Measurements from ENCODE around the gene ZDHHC13. TPM values are rescaled to one million over a fixed set of nuclear protein-coding genes. Genes with fewer than 3 reads are reported as not detected.
A peak's percentile ranks its signal among the peaks of the same experiment; 100 is the strongest.

The ZDHHC13 gene
- polyA plus RNA-seq, 4 donors, result 5.7 to 21.7 (median 14.5) TPM

DNA sequence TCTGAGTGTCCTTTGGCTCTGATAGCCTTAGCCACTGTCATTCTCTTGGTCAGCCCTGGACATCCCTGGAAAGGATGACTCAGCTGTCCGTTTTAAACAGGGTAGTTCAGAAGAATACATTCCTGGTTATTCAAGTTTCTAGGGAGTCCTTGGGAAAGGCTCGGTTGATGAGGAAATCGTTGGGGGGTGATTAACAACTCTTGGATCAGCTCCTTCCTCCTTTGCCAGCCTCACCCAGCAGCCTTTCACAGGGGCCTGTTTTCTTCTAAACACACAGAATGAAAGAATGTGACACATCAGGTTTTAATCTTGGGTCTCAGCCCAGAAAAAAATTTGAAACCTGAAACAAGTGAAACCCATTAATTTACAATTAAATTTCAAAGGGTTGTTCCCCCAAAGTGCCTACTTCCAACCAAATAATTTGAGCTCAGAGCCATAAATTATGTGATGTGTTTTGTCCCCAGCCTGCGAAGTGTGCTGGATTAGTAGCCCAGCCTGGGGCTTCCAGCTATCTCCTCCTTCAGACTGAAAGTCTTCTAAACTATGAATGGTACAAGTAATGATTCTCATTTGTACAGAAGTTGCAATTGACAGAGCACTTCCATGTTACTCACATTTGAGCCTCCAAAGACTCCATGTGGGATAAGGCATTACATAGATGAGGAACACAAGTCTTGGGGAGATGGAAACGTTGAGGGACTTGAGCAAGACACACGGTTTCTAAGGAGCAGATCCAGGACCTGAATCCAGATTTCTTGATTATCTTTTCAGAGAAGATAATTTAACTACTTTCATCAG lies 37.1 kb upstream of the ZDHHC13 start:
- Histone ChIP-seq H3K27me3 (ENCODE audit: control insufficient read depth in 3 of 3, insufficient read depth in 3 of 3, low read length in 3 of 3) (no peaks in the 10 kb centered on the region), H3K36me3 (ENCODE audit: control insufficient read depth in 3 of 3, insufficient read depth in 2 of 3, low read depth in 1 of 3, low read length in 3 of 3) (no peaks in the 10 kb centered on the region), H3K4me3 (ENCODE audit: low read depth in 1 of 3, low read length in 3 of 3) (no peak overlapping the region), H3K9me3 (ENCODE audit: control insufficient read depth in 2 of 2, insufficient read depth in 1 of 2, low read depth in 1 of 2, low read length in 1 of 2) (no peaks in the 10 kb centered on the region), H3K4me1 (ENCODE audit: control insufficient read depth in 3 of 3, insufficient read depth in 2 of 3, low read depth in 1 of 3, low read length in 2 of 3) (no peaks in the 10 kb centered on the region), H3K27ac (ENCODE audit: low read depth in 1 of 3, low read length in 2 of 3) (no peak overlapping the region)
- 43 to 44% (median 44%) methylated on average over 6 of the region's 6 CpGs for WGBS, 3 donors
- FAIRE-seq, result no peak
- no peak for DNase-seq

DNA sequence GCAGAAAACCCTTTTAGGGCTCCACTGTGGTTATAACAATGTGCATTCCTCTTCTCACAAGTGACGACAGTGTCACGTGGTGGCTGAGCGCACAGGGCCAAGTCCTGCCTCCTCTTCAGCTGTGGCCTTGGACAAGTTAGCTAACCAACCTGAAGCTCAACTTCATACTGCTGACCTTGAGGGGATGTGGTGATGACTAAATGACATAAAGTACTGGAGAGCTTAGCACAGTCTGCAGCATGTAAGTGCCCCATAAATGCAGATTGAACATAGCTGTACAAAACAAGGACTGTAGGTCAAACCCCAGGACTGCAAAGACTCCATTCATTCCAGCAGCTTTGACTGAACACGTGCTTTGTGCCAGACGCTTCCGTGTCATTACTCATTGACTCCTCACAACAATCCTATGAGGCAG lies 36.4 kb upstream of the ZDHHC13 start:
- Histone ChIP-seq H3K4me1 (ENCODE audit: control insufficient read depth in 3 of 3, insufficient read depth in 2 of 3, low read depth in 1 of 3, low read length in 2 of 3) (no peaks in the 10 kb centered on the region), H3K27me3 (ENCODE audit: control insufficient read depth in 3 of 3, insufficient read depth in 3 of 3, low read length in 3 of 3) (no peaks in the 10 kb centered on the region), H3K36me3 (ENCODE audit: control insufficient read depth in 3 of 3, insufficient read depth in 2 of 3, low read depth in 1 of 3, low read length in 3 of 3) (no peaks in the 10 kb centered on the region), H3K9me3 (ENCODE audit: control insufficient read depth in 2 of 2, insufficient read depth in 1 of 2, low read depth in 1 of 2, low read length in 1 of 2) (no peaks in the 10 kb centered on the region), H3K4me3 (ENCODE audit: low read depth in 1 of 3, low read length in 3 of 3) (no peak overlapping the region), H3K27ac (ENCODE audit: low read depth in 1 of 3, low read length in 2 of 3) (no peak overlapping the region)
- FAIRE-seq (no peak), DNase-seq (peak in 1 of 2 donors; percentile 52)
- 66 to 83% (median 78%) methylated on average over 6 of the region's 6 CpGs for WGBS, 3 donors

DNA sequence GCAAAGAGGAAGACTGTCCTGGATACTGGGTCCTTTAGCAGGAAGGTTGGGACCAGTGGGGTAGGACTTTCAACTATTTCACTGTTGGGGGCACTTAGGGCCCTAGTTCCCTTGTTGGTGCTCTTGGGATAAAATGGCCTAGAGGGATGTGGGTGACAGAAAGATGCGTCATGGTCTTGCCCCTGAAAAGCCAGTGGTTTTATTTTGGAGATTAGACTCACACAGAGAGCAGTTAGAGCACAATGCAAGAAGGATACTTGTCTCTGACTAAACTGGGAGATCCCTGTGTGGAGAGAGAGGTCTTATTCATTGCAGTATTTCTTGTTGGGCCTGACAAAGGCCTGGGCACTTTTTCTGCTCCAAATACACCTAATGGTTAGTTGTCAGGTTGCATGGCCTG lies 33.8 kb upstream of the ZDHHC13 start:
- H3K4me1 ChIP-seq (ENCODE audit: control insufficient read depth in 3 of 3, insufficient read depth in 2 of 3, low read depth in 1 of 3, low read length in 2 of 3), result no peaks in the 10 kb centered on the region
- H3K27ac ChIP-seq (ENCODE audit: low read depth in 1 of 3, low read length in 2 of 3), result no peak overlapping the region
- no peaks in the 10 kb centered on the region for H3K27me3 ChIP-seq (ENCODE audit: control insufficient read depth in 3 of 3, insufficient read depth in 3 of 3, low read length in 3 of 3)
- H3K36me3 ChIP-seq (ENCODE audit: control insufficient read depth in 3 of 3, insufficient read depth in 2 of 3, low read depth in 1 of 3, low read length in 3 of 3), result no peaks in the 10 kb centered on the region
- no peak for FAIRE-seq
- H3K9me3 ChIP-seq (ENCODE audit: control insufficient read depth in 2 of 2, insufficient read depth in 1 of 2, low read depth in 1 of 2, low read length in 1 of 2), result no peaks in the 10 kb centered on the region
- WGBS, 3 donors, result 89 to 100% (median 92%) methylated on average over 1 of the region's 1 CpG
- no peak for DNase-seq
- no peak overlapping the region for H3K4me3 ChIP-seq (ENCODE audit: low read depth in 1 of 3, low read length in 3 of 3)

DNA sequence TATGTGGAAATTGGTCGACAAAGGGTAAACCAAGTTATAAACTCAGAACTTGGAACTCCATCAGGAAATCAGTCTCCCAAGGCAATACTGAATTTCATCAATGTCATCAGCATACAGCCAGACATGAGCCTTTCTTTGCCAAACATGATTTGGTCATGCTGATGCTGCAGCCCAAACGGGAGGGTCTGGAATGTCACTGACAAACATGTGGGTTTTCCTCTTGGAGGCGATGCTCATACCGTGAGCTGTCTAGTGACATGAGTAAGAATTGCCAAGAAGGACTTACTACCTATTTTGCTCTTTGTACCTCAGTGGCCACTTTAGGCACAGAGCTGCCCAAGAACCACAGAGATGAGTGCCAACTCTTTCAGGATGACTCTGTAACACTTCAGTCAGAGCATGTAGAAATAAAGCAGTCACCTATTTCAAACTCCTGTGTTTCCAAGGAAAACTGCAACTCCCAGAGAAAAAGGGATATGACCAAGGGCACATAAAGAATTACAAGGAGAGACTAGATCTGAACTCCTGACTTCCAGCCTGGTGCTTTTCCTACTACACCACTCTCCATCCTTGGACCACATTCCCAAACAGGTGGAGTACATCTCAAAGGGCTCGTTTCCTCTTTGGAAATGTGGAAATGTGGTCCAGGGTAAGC lies 32.2 kb upstream of the ZDHHC13 start:
- DNase-seq (no peak), FAIRE-seq (no peak)
- H3K4me3 ChIP-seq (ENCODE audit: low read depth in 1 of 3, low read length in 3 of 3), result no peak overlapping the region
- no peaks in the 10 kb centered on the region for H3K4me1 ChIP-seq (ENCODE audit: control insufficient read depth in 3 of 3, insufficient read depth in 2 of 3, low read depth in 1 of 3, low read length in 2 of 3)
- no peaks in the 10 kb centered on the region for H3K9me3 ChIP-seq (ENCODE audit: control insufficient read depth in 2 of 2, insufficient read depth in 1 of 2, low read depth in 1 of 2, low read length in 1 of 2)
- WGBS, 3 donors, result 70 to 79% (median 76%) methylated on average over 5 of the region's 5 CpGs
- no peaks in the 10 kb centered on the region for H3K36me3 ChIP-seq (ENCODE audit: control insufficient read depth in 3 of 3, insufficient read depth in 2 of 3, low read depth in 1 of 3, low read length in 3 of 3)
- H3K27me3 ChIP-seq (ENCODE audit: control insufficient read depth in 3 of 3, insufficient read depth in 3 of 3, low read length in 3 of 3), result peaks cover 0 to 2% (median 0%) of the 10 kb centered on the region in 3 donors
- no peak overlapping the region for H3K27ac ChIP-seq (ENCODE audit: low read depth in 1 of 3, low read length in 2 of 3)

DNA sequence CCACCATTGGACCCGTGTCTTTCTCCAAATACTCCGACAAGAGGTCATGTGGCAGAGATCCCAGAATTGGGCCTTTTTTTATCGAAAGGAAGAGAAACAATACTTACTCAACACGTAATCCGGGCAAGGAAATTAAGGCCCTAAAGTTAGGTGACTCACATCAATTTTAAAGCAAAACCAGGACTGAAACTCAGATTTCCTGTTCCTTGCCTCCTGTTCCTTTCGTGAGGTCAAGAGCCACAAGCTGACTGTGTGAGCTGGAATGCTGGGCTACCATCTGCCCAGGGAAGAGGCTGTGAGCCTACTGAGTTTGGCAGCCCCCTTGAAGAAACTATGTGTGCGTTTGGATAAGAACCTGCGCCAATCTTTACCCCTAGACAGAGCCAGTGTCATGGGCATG lies 29.3 kb upstream of the ZDHHC13 start:
- H3K9me3 ChIP-seq (ENCODE audit: control insufficient read depth in 2 of 2, insufficient read depth in 1 of 2, low read depth in 1 of 2, low read length in 1 of 2), result no peaks in the 10 kb centered on the region
- H3K27ac ChIP-seq (ENCODE audit: low read depth in 1 of 3, low read length in 2 of 3), result no peak overlapping the region
- H3K36me3 ChIP-seq (ENCODE audit: control insufficient read depth in 3 of 3, insufficient read depth in 2 of 3, low read depth in 1 of 3, low read length in 3 of 3), result no peaks in the 10 kb centered on the region
- WGBS, 3 donors, result 78 to 82% (median 80%) methylated on average over 8 of the region's 8 CpGs
- no peak for FAIRE-seq
- H3K4me1 ChIP-seq (ENCODE audit: control insufficient read depth in 3 of 3, insufficient read depth in 2 of 3, low read depth in 1 of 3, low read length in 2 of 3), result no peaks in the 10 kb centered on the region
- H3K27me3 ChIP-seq (ENCODE audit: control insufficient read depth in 3 of 3, insufficient read depth in 3 of 3, low read length in 3 of 3), result peaks cover 0 to 2% (median 0%) of the 10 kb centered on the region in 3 donors
- no peak overlapping the region for H3K4me3 ChIP-seq (ENCODE audit: low read depth in 1 of 3, low read length in 3 of 3)
- no peak for DNase-seq

DNA sequence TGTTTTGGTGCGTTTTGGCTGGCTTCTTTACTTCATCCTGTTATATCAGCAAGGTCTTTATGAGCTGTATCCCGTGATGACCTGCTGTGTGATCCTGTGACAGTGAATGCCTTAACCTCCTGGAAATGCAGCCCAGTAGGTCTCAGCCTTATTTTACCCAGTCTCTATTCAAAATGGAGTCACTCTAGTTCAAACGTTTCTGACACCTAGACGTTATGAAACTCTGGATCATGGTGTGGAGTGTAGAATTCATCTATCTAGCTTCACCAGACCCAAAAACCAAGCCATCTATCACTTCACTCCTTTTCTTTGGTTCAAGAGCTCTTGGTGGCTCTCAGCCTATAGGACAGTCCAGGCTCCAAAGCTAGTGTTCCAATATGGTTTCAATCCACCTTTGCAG lies 28.2 kb upstream of the ZDHHC13 start:
- no peak for DNase-seq
- Histone ChIP-seq H3K27ac (ENCODE audit: low read depth in 1 of 3, low read length in 2 of 3) (no peak overlapping the region), H3K9me3 (ENCODE audit: control insufficient read depth in 2 of 2, insufficient read depth in 1 of 2, low read depth in 1 of 2, low read length in 1 of 2) (no peaks in the 10 kb centered on the region), H3K4me1 (ENCODE audit: control insufficient read depth in 3 of 3, insufficient read depth in 2 of 3, low read depth in 1 of 3, low read length in 2 of 3) (no peaks in the 10 kb centered on the region), H3K36me3 (ENCODE audit: control insufficient read depth in 3 of 3, insufficient read depth in 2 of 3, low read depth in 1 of 3, low read length in 3 of 3) (no peaks in the 10 kb centered on the region), H3K27me3 (ENCODE audit: control insufficient read depth in 3 of 3, insufficient read depth in 3 of 3, low read length in 3 of 3) (peaks cover 0 to 2% (median 0%) of the 10 kb centered on the region in 3 donors), H3K4me3 (ENCODE audit: low read depth in 1 of 3, low read length in 3 of 3) (no peak overlapping the region)
- 73 to 88% (median 74%) methylated on average over 4 of the region's 4 CpGs for WGBS, 3 donors
- FAIRE-seq, result no peak

DNA sequence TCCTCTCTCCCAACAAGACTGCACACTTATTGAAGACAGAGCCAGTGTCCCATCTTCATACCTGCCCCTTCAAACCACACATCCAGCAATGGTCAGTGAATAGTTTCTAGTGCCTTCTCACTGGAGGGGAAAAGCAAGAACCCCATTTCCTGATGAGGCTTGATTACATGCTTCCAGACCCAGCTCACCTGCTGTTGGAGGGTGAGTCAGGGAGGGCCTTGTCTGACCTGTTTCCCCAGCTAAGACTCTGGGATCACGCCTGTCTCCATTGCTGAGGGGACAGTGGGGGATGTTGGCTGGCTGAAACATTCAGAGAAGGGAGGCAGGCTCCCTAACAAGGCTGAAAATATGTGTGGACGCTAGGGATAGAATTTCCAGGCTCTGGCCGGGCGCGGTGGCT lies 27.5 kb upstream of the ZDHHC13 start:
- H3K4me3 ChIP-seq (ENCODE audit: low read depth in 1 of 3, low read length in 3 of 3), result no peak overlapping the region
- FAIRE-seq, result no peak
- H3K4me1 ChIP-seq (ENCODE audit: control insufficient read depth in 3 of 3, insufficient read depth in 2 of 3, low read depth in 1 of 3, low read length in 2 of 3), result no peaks in the 10 kb centered on the region
- H3K27ac ChIP-seq (ENCODE audit: low read depth in 1 of 3, low read length in 2 of 3), result no peak overlapping the region
- WGBS, 3 donors, result 84 to 91% (median 87%) methylated on average over 5 of the region's 5 CpGs
- H3K9me3 ChIP-seq (ENCODE audit: control insufficient read depth in 2 of 2, insufficient read depth in 1 of 2, low read depth in 1 of 2, low read length in 1 of 2), result no peaks in the 10 kb centered on the region
- DNase-seq, result no peak
- H3K27me3 ChIP-seq (ENCODE audit: control insufficient read depth in 3 of 3, insufficient read depth in 3 of 3, low read length in 3 of 3), result peaks cover 0 to 5% (median 0%) of the 10 kb centered on the region in 3 donors
- no peaks in the 10 kb centered on the region for H3K36me3 ChIP-seq (ENCODE audit: control insufficient read depth in 3 of 3, insufficient read depth in 2 of 3, low read depth in 1 of 3, low read length in 3 of 3)

DNA sequence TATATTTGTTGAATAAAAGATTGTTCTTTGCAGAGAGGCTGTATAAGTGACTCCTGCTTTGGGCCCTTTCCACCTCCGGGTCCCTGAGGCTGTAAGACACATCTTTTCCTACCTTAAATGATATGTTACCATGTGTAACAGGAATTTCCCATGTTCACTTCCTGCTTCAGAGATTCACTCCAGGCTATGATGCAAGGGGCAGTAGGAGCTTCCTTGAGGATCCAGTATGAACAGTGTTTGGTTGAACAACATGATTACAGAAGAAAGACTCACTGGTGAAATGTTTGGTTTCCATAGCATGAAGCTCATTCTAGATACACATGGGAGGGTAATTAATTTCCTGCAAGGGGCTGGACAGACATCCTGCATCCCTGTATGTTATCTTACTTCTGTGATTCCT lies 25.6 kb upstream of the ZDHHC13 start:
- FAIRE-seq (no peak), DNase-seq (peak in 1 of 2 donors; percentile 10)
- H3K4me1 ChIP-seq (ENCODE audit: control insufficient read depth in 3 of 3, insufficient read depth in 2 of 3, low read depth in 1 of 3, low read length in 2 of 3), result no peaks in the 10 kb centered on the region
- WGBS, 3 donors, result 70 to 82% (median 77%) methylated on average over 1 of the region's 1 CpG
- H3K27me3 ChIP-seq (ENCODE audit: control insufficient read depth in 3 of 3, insufficient read depth in 3 of 3, low read length in 3 of 3), result peaks cover 0 to 5% (median 0%) of the 10 kb centered on the region in 3 donors
- H3K9me3 ChIP-seq (ENCODE audit: control insufficient read depth in 2 of 2, insufficient read depth in 1 of 2, low read depth in 1 of 2, low read length in 1 of 2), result no peaks in the 10 kb centered on the region
- no peak overlapping the region for H3K27ac ChIP-seq (ENCODE audit: low read depth in 1 of 3, low read length in 2 of 3)
- H3K4me3 ChIP-seq (ENCODE audit: low read depth in 1 of 3, low read length in 3 of 3), result no peak overlapping the region
- H3K36me3 ChIP-seq (ENCODE audit: control insufficient read depth in 3 of 3, insufficient read depth in 2 of 3, low read depth in 1 of 3, low read length in 3 of 3), result no peaks in the 10 kb centered on the region
